Osteoblast (primary cell): ENCODE data around the gene RPL7A. TPM values are rescaled to one million over a fixed set of nuclear protein-coding genes. Genes with fewer than 3 reads are reported as not detected.

ENCODE experiments used
- DNase-seq: peaks from one replicate; pipeline ENCODE4 v3.0.0; 2011; ENCODE audit warnings: low spot score, mixed read lengths; ENCODE audit not compliant: insufficient read length; ENCODE audit errors: missing footprints
- H2AFZ ChIP-seq: 2 replicates; pipeline ENCODE4 v1.6.0; 2011; ENCODE audit warnings: mild to moderate bottlenecking, low read length
- H3K27ac ChIP-seq: 2 replicates; pipeline ENCODE4 v1.5.1; 2011; ENCODE audit warnings: mild to moderate bottlenecking, low read depth, low read length, moderate library complexity
- H3K27me3 ChIP-seq: 2 replicates; pipeline ENCODE4 v1.6.0; 2012; ENCODE audit warnings: mild to moderate bottlenecking, control low read depth, inconsistent platforms, low read length, moderate library complexity; ENCODE audit not compliant: insufficient read depth
- H3K36me3 ChIP-seq: 2 replicates; pipeline ENCODE4 v1.5.1; 2011; ENCODE audit warnings: mild to moderate bottlenecking, low read length, control low read depth, moderate library complexity; ENCODE audit not compliant: insufficient read depth
- H3K4me1 ChIP-seq: 2 replicates; pipeline ENCODE4 v1.5.1; 2011; ENCODE audit warnings: mild to moderate bottlenecking, low read length, control low read depth, moderate library complexity; ENCODE audit not compliant: insufficient read depth
- H3K4me2 ChIP-seq: 2 replicates; pipeline ENCODE4 v1.6.0; 2011; ENCODE audit warnings: mild to moderate bottlenecking, low read length; ENCODE audit not compliant: insufficient read depth
- H3K4me3 ChIP-seq: fragments of 200-600 bp; sonication (generic); 3 replicates; pipeline ENCODE4 v1.5.1; 2012; ENCODE audit warnings: mild to moderate bottlenecking, low read length, inconsistent platforms; ENCODE audit not compliant: insufficient read depth
- H3K79me2 ChIP-seq: 2 replicates; pipeline ENCODE4 v1.6.0; 2012; ENCODE audit warnings: mild to moderate bottlenecking, low read length, control low read depth, inconsistent platforms; ENCODE audit not compliant: insufficient read depth
- H3K9me3 ChIP-seq: 2 replicates; pipeline ENCODE4 v1.5.1; 2011; ENCODE audit warnings: low read depth, low read length, control low read depth
- H4K20me1 ChIP-seq: 2 replicates; pipeline ENCODE4 v1.6.0; 2012; ENCODE audit warnings: mild to moderate bottlenecking, low read length, control low read depth; ENCODE audit not compliant: insufficient read depth
- CTCF ChIP-seq: IDR thresholded peaks from 2 replicates; pipeline ENCODE4 v1.5.1; 2011; ENCODE audit warnings: mild to moderate bottlenecking, low read depth, low read length, moderate library complexity; ENCODE audit errors: extremely low read depth
- total RNA-seq: library from RNA; depleted of rRNA; stranded (reverse); fragments of >200 nt; gene quantifications from 2 replicates; pipeline ENCODE4 v1.2.3, GENCODE V29; 2012

RPL7A gene
- total RNA-seq, 1 donor = 1,763 TPM

- peaks cover 42% of the 10 kb centered on the region for H3K4me1 ChIP-seq
- H3K36me3 ChIP-seq = peaks cover 63% of the 10 kb centered on the region
- H4K20me1 ChIP-seq = peaks cover 52% of the 10 kb centered on the region
- peak overlapping the region; percentile 86 for H3K27ac ChIP-seq
- no peak for TF ChIP-seq CTCF
- H3K4me2 ChIP-seq = peak overlapping the region; percentile 100
- H3K79me2 ChIP-seq = peaks cover 57% of the 10 kb centered on the region
- H3K27me3 ChIP-seq = no peaks in the 10 kb centered on the region
- DNase-seq = peak; percentile 77
- H3K9me3 ChIP-seq = no peaks in the 10 kb centered on the region
- H3K4me3 ChIP-seq = peak overlapping the region; percentile 100
- H2AFZ ChIP-seq = no peak overlapping the region
Measured at GRCh38 chr9:133349965-133350616, 2.1 kb downstream of the RPL7A start.

GRCh38 chr9:133351526-133351907 lies 3.5 kb downstream of the RPL7A start:
- Histone ChIP-seq H4K20me1 (peaks cover 40% of the 10 kb centered on the region), H3K79me2 (peaks cover 52% of the 10 kb centered on the region), H2AFZ (no peak overlapping the region), H3K9me3 (no peaks in the 10 kb centered on the region), H3K4me3 (no peak overlapping the region), H3K27me3 (no peaks in the 10 kb centered on the region), H3K4me2 (peak overlapping the region; percentile 29), H3K4me1 (peaks cover 46% of the 10 kb centered on the region), H3K27ac (peak overlapping the region; percentile 73), H3K36me3 (peaks cover 53% of the 10 kb centered on the region)
- DNase-seq = peak; percentile 95
- no peak for TF ChIP-seq CTCF

GRCh38 chr9:133351908-133352634 lies 4.1 kb downstream of the RPL7A start:
- no peak overlapping the region for H2AFZ ChIP-seq
- H3K27ac ChIP-seq = peak overlapping the region; percentile 73
- no peaks in the 10 kb centered on the region for H3K27me3 ChIP-seq
- TF ChIP-seq CTCF = peak; percentile 66
- H3K36me3 ChIP-seq = peaks cover 53% of the 10 kb centered on the region
- H4K20me1 ChIP-seq = peaks cover 39% of the 10 kb centered on the region
- H3K9me3 ChIP-seq = no peaks in the 10 kb centered on the region
- peak; percentile 92 for DNase-seq
- H3K4me3 ChIP-seq = no peak overlapping the region
- H3K4me1 ChIP-seq = peaks cover 47% of the 10 kb centered on the region
- H3K4me2 ChIP-seq = no peak overlapping the region
- H3K79me2 ChIP-seq = peaks cover 52% of the 10 kb centered on the region

GRCh38 chr9:133352635-133353340 lies 4.8 kb downstream of the RPL7A start:
- peaks cover 53% of the 10 kb centered on the region for H3K36me3 ChIP-seq
- peaks cover 55% of the 10 kb centered on the region for H3K79me2 ChIP-seq
- H2AFZ ChIP-seq = no peak overlapping the region
- no peak overlapping the region for H3K4me2 ChIP-seq
- H3K9me3 ChIP-seq = no peaks in the 10 kb centered on the region
- H4K20me1 ChIP-seq = peaks cover 44% of the 10 kb centered on the region
- no peaks in the 10 kb centered on the region for H3K27me3 ChIP-seq
- H3K4me3 ChIP-seq = no peak overlapping the region
- no peak for TF ChIP-seq CTCF
- H3K4me1 ChIP-seq = peaks cover 52% of the 10 kb centered on the region
- peak overlapping the region; percentile 73 for H3K27ac ChIP-seq
- DNase-seq = peak; percentile 54
